ENCODE results near the gene ACMSD.

GRCh38 chr2:134934150-134934549, 95.7 kb downstream of the ACMSD start:
- TF ChIP-seq CTCF (conservative IDR thresholded peaks at IDR 0.05; ENCODE audit: low read depth, low read length) (no peak), EZH2phosphoT487 (IDR thresholded peaks at IDR 0.05; ENCODE audit: borderline replicate concordance, low read length) (no peak), EZH2 (IDR thresholded peaks at IDR 0.05; ENCODE audit: low read length, unreplicated experiment) (no peak)

All from PC-3 (cell line).